Activated CD4-positive, alpha-beta T cell treated with anti-CD3 and anti-CD28 coated beads, Interleukin-2, amount 50 U/mL, for 4 hours (primary cell): ENCODE results near the gene MBD5.
"Not testable (repeated sequence)": the region's sequence is repeated elsewhere in the genome, so short reads cannot be mapped to it uniquely, and the experiment has no call there.

Experiments used
- DNase-seq, 2 experiments: peaks; one replicate each; pipeline ENCODE4 v3.0.0-alpha.2; 2020

The MBD5 gene

DNA sequence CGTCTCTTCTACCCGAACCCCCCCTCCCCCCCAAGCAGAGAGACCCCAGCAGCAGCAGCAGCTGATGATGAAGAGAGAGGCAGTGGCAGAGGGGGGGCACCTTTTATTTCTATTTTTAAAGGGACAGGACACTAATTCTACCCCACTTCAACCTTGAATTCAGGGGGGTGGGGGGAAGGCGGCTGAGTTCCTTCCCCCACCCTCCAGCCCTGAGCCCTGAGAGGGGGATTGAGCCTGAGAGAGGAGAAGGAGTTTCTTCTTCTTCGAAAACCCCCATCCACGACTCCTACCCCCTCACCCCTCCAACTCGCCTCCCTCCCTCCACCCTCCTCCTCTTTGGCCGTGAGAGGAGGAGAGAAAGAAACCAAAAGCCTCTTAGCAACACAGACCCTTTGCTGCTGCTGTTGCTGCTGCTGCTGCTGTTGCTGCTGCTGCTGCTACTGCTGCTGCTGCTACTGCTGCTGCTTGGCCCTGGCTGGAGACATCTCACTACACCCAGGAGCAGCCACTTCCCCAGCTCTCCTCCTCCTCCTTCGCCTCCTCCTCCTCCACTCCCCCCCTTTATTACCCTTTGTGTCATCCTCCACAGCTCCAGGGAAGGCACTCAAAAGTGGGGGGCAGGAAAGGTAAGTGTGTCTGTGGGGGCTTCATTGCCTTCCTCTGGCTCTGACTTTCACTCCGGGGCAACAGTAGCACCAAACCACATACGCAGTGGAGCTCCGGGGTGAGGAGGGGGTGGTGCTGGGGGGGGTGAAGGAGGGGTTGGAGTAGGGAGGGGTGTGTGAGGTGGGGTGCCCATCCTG, at the start of gene MBD5:
Gene MBD5 (plus strand): TSS at position 33 of the 803 bp plus-strand sequence.
- DNase-seq = peak; percentile 41 to 49

- no peak for DNase-seq
These were observed 44.8 kb upstream of the MBD5 start for GRCh38 chr2:147976102-147976501.

GRCh38 chr2:147977679-147978078, 43.2 kb upstream of the MBD5 start:
- no peak for DNase-seq

GRCh38 chr2:147980940-147981528, 39.9 kb upstream of the MBD5 start:
- no peak for DNase-seq

- DNase-seq = no peak
These were observed 31.8 kb upstream of the MBD5 start for GRCh38 chr2:147989102-147989501.

- peak; percentile 5 to 22 for DNase-seq
These were observed 31.0 kb upstream of the MBD5 start for GRCh38 chr2:147989809-147990403.

- DNase-seq = not testable (repeated sequence)
These were observed 25.9 kb upstream of the MBD5 start for GRCh38 chr2:147994965-147995364.

GRCh38 chr2:147996828-147997227, 24.1 kb upstream of the MBD5 start:
- DNase-seq = no peak

- DNase-seq = no peak
These were observed 22.7 kb upstream of the MBD5 start for GRCh38 chr2:147998203-147998602.

DNA sequence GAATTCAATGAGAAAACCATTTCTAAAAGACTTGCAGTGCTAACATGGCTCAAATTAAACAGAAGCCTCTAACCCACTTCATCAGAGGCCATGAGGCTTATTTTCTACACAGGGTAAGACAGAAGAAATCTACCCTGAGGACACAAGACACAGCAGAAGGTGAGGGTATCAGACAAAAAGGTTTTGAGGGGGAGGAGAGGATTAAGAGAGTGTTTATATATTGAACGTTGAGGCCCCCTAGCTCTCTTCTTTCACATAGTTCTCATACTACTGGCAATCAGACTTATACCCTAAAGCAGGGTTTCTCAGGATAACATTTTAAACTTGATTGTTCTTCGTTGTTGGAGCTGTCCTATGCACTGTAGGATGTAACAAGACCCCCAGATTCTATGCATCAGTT, 21.8 kb upstream of the MBD5 start:
- no peak for DNase-seq

- no peak for DNase-seq
These were observed 20.8 kb upstream of the MBD5 start for GRCh38 chr2:148000095-148000494.

DNA sequence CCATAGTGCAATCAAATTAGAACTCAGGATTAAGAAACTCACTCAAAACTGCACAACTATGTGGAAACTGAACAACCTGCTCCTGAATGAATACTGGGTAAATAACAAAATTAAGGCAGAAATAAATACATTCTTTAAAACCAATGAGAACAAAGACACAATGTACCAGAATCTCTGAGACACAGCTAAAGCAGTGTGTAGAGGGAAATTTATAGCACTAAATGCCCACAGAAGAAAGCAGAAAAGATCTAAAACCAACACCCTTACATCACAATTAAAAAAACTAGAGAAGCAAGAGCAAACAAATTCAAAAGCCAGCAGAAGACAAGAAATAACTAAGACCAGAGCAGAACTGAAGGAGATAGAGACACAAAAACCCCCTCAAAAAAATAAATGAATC, 18.5 kb upstream of the MBD5 start:
- not testable (repeated sequence) for DNase-seq

- no peak for DNase-seq
These were observed 14.5 kb upstream of the MBD5 start for GRCh38 chr2:148006249-148007007.

GRCh38 chr2:148007219-148007900, 13.5 kb upstream of the MBD5 start:
- no peak for DNase-seq

DNA sequence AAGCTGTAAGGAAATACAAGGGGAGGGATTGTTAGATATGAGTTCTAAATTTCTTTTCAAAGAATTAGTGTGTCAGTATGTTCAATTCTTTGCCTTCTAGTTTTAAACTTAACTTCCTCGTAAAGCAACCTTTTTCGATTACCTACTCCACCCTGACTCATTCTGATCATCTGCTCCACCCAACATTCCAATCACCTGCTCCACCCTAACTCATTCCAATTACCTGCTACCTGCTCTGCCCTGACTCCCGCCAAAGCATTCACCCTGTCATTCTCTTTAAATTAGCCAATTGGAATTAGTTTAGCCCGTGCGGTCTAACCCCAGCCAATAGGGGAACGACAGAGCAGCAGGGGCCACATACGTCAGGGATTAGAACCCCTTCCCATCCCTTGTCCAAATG, 12.5 kb upstream of the MBD5 start:
- DNase-seq = not testable (repeated sequence)

GRCh38 chr2:148013876-148014275, 7.0 kb upstream of the MBD5 start:
- DNase-seq = no peak

DNA sequence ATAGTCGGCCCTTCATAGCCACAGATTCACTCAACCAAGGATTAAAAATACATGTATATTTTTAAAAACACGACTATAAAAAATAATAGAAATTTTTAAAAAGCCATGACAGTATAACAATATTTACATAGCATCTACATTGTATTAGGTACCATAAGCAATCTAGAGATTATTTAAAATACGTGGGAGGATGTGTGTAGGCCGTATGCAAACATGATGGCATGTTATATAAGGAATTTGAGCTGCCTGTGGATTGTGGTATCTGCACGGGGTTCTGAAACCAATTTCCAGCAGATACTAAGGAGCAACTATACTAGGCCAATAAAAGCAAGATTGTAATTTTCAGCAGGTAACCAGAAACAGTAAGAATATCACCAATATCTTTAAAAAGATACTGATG, 6.3 kb upstream of the MBD5 start:
- DNase-seq = no peak

DNA sequence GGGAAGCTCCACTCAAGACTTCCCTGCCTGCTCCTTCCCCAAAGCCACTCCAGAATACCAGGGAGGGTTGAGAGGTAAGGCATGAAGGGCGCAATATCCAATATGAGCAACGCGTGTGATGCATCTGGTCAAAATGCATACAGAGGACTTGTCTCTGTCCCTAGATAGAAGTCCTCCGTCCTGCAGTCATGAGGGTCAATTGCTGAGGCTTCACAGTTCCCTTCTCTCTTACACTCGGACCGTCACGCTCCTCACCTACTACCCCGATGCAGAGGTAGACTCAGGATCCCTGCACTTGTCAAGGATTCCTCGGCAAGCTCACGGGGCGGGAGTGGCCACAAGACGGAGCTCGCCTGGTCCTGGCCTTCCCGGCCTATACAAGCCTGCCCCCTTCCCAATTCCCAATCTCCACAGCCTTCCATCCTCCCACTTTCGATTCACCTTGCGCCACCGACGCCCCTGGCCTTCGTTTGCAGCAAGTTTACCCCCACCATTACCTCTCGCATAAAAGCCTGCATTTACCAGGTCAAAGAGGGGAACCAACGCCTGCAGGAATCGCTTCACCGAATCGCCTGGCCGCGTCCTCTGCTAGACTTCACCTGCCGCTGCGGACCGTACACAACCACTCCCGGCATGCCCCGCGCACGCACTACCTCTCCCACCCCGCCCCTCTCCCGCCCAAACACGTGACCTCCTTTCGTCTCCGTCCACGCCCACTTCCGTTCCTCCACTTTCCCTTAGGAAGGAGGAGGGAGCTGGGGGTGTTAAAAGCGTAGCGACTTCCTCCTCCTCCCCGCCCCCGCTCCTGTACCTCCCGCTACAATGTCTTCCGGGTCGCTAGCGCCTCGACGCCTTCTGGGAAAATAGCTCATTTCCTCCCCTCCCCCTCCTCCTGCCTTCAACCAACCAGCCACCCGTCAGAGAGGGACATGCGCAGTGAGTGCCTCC, 506 bp upstream of the MBD5 start, which contains the start of gene ORC4:
Gene ORC4 (minus strand): TSS at position 627 of the 948 bp plus-strand sequence. CDS start 44,779 bp downstream, outside the sequence.
- peak; percentile 97 to 98 for DNase-seq

DNA sequence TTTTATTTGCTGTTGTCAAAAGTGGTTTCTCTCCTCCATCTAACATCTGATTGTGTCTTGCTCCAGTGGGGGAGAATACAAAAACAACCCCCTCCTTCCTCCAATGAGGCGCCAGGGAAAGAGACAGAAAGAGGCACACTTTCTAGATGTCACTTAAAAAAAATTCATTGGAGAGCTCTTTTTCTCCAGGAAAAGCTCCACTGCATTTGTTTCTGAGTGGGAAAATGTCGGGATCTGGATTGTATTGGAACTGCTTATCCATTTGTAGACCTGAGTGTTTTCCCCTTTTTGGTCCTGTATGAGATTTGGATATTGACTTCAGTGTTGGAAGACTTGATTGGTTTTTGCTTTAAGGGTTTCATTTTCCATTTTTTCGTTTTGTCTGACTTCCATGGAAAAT, 995 bp downstream of the MBD5 start:
- DNase-seq = no peak

DNA sequence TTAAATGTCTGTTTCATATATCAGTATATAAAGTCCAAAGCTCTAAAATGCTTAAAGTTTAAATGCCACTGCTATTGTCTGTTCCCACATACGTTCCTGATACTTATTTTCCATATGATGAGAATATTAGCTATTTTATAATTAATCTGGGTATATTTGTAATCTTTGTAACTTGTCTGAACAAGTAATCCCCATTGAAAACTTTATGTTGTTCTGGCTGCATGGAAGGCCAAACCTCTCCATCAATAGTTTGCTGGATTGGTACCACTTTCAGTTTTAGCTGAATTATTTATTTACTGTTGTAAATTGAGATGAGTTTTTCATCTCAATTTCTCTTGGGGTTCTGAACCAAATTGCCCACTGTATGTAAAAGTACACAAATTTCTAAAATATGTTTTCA, 1.5 kb downstream of the MBD5 start:
- no peak for DNase-seq

DNA sequence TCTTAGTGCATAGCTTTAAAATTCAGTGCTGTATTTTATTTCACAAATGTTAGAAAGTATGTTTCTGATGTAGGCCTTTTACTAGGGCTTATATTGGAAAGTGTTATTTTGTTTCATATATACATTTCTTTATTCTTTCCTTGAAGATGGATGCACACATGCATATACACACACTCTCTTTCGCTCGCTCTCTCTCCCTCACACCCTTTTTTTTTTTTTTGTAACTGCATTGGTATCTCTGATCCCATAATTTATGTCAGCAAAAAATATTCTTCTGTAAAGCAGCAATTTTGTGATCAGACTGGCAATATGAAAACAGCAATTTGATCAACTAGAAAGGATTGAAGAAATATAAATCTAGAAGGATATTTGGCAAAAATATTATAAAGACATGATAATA, 2.0 kb downstream of the MBD5 start:
- DNase-seq = no peak
